Suprapubic skin (tissue), 4 donors: ENCODE results near the gene TTF2. TPM values are rescaled to one million over a fixed set of nuclear protein-coding genes. Genes with fewer than 3 reads are reported as not detected.

ENCODE experiments used
- DNase-seq, 2 donors: peaks; one replicate each; pipeline ENCODE4 v3.0.0-alpha.2; 2019; ENCODE audit warnings: low spot score in 2 of 2
- H3K27ac ChIP-seq: fragments of 200-600 bp; sonication (generic); one replicate; pipeline ENCODE4 v1.5.1; 2019
- H3K27me3 ChIP-seq: fragments of 200-600 bp; sonication (generic); one replicate; pipeline ENCODE4 v1.5.1; 2019
- H3K36me3 ChIP-seq: fragments of 200-600 bp; sonication (generic); one replicate; pipeline ENCODE4 v1.5.1; 2019
- H3K4me1 ChIP-seq: fragments of 200-600 bp; sonication (generic); one replicate; pipeline ENCODE4 v1.5.1; 2019
- H3K4me3 ChIP-seq: fragments of 200-600 bp; sonication (generic); one replicate; pipeline ENCODE4 v1.5.1; 2019; ENCODE audit warnings: mild to moderate bottlenecking
- H3K9me3 ChIP-seq: fragments of 200-600 bp; sonication (generic); one replicate; pipeline ENCODE4 v1.5.1; 2019
- EP300 ChIP-seq: sonication (generic); formaldehyde crosslinking; IDR thresholded peaks from one replicate; pipeline ENCODE4 v1.6.1; 2017; ENCODE audit warnings: antibody characterized with exemption
- POLR2A ChIP-seq, 2 donors: fragments of 450-650 bp; IDR thresholded peaks; one replicate each; pipeline ENCODE4 v1.6.1; 2017; ENCODE audit warnings: antibody characterized with exemption in 2 of 2, mild to moderate bottlenecking in 2 of 2, moderate library complexity in 2 of 2
- POLR2AphosphoS5 ChIP-seq, 3 donors: sonication (generic); formaldehyde crosslinking; IDR thresholded peaks; one replicate each; pipeline ENCODE4 v1.6.1; 2017; ENCODE audit warnings: antibody characterized with exemption in 3 of 3
- WGBS: methylation state at CpG from one replicate; pipeline ENCODE4 v1.1.5; 2018; 5-methylcytosine and 5-hydroxymethylcytosine counted together
- total RNA-seq, 4 donors: library from RNA; depleted of rRNA; stranded (reverse); fragments of >200 nt; gene quantifications; one replicate each; pipeline ENCODE4 v1.1.0, GENCODE V29; 2016
- TF ChIP-seq, protein P1 (sequence below), 2 donors: fragments of 200-600 bp in 1 of 2; fragments of 450-650 bp in 1 of 2; sonication (generic) in 1 of 2; IDR thresholded peaks; one replicate each; pipeline ENCODE4 v1.5.1; 2016 to 2019; ENCODE audit warnings: antibody characterized with exemption in 2 of 2, mild to moderate bottlenecking in 1 of 2, moderate library complexity in 1 of 2

The TTF2 gene
- total RNA-seq, 4 donors from 2014 or later, result 23.7 to 34.8 (median 26.5) TPM

DNA sequence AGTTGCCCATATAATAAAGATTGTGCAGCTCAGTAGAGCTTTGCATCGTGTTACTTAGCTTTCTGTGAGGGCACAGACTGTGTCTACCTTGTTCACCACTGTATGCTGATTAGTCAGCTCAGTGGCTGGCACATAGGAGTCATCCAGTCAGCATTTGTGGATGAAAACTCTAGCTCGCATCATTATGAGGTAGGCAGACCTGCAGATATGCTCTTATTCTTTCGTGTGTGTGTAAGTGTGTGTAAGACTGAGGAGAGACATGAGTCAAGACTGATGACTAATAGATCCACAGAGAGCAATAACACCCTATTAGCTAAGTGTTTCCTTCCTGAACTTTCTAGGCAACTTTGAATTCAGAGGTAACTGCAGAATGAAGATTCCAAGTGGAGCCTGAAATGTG is 17.1 kb downstream of the TTF2 start:
- WGBS, result 70% methylated on average over 3 of the region's 3 CpGs
- no peak overlapping the region for H3K27ac ChIP-seq

DNA sequence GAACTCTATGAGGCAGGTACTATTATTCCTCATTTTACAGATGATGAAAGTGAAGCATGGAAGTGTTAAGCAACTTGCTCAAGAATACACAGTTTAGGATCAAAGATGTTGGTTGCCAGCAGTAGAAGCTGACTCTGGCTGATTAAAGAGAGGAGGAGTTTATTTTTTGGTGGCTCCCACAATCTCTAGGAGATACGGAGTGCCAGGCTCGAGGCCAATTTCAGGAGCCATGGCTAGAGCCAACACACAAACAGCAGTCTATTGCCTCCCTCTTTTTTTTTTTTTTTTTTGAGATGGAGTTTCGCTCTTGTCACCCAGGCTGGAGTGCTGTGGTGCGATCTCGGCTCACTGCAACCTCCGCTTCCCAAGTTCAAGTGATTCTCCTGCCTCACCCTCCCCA is 19.6 kb downstream of the TTF2 start:
- H3K4me3 ChIP-seq, result no peak overlapping the region
- no peak for DNase-seq
- no peaks in the 10 kb centered on the region for H3K4me1 ChIP-seq
- no peaks in the 10 kb centered on the region for H3K27me3 ChIP-seq
- no peak overlapping the region for H3K27ac ChIP-seq
- peaks cover 87% of the 10 kb centered on the region for H3K36me3 ChIP-seq
- 93% methylated on average over 6 of the region's 6 CpGs for WGBS
- no peaks in the 10 kb centered on the region for H3K9me3 ChIP-seq
- TF ChIP-seq, protein P1, sequence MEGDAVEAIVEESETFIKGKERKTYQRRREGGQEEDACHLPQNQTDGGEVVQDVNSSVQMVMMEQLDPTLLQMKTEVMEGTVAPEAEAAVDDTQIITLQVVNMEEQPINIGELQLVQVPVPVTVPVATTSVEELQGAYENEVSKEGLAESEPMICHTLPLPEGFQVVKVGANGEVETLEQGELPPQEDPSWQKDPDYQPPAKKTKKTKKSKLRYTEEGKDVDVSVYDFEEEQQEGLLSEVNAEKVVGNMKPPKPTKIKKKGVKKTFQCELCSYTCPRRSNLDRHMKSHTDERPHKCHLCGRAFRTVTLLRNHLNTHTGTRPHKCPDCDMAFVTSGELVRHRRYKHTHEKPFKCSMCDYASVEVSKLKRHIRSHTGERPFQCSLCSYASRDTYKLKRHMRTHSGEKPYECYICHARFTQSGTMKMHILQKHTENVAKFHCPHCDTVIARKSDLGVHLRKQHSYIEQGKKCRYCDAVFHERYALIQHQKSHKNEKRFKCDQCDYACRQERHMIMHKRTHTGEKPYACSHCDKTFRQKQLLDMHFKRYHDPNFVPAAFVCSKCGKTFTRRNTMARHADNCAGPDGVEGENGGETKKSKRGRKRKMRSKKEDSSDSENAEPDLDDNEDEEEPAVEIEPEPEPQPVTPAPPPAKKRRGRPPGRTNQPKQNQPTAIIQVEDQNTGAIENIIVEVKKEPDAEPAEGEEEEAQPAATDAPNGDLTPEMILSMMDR (IDR thresholded peaks at IDR 0.05), result no peak
- TF ChIP-seq EP300 (no peak), POLR2AphosphoS5 (IDR thresholded peaks at IDR 0.05) (no peak), POLR2A (IDR thresholded peaks at IDR 0.05) (no peak)

More for the DNA sequence above, 17.1 kb downstream of the TTF2 start:
- no peaks in the 10 kb centered on the region for H3K9me3 ChIP-seq
- no peaks in the 10 kb centered on the region for H3K27me3 ChIP-seq
- DNase-seq, result no peak
- TF ChIP-seq POLR2A (IDR thresholded peaks at IDR 0.05) (no peak), POLR2AphosphoS5 (IDR thresholded peaks at IDR 0.05) (no peak), EP300 (no peak)
- TF ChIP-seq, protein P1 (IDR thresholded peaks at IDR 0.05), result no peak
- H3K36me3 ChIP-seq, result peaks cover 80% of the 10 kb centered on the region
- no peaks in the 10 kb centered on the region for H3K4me1 ChIP-seq
- H3K4me3 ChIP-seq, result no peak overlapping the region

DNA sequence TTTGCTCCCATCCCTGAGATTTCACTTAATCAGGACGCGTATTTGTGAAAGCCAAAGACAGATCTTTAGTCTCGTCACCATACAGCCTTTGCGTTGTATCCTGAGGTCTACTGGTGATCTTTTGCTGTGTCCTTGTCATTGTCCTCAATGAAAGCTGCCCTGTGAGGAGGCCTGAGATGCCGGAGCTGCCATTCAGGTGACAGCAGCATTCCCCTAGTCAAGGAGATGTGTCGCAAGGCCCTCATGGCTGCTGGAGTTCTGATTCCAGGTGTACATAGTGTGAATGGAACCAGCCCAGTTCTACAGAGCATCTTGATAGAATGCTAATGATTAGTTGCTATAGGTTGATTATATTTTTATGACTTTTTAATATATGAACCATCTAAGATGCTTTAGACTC is 24.1 kb downstream of the TTF2 start:
- Histone ChIP-seq H3K4me3 (no peak overlapping the region), H3K9me3 (no peaks in the 10 kb centered on the region), H3K27me3 (no peaks in the 10 kb centered on the region), H3K36me3 (peaks cover 52% of the 10 kb centered on the region), H3K4me1 (no peaks in the 10 kb centered on the region), H3K27ac (no peak overlapping the region)
- TF ChIP-seq, protein P1 (IDR thresholded peaks at IDR 0.05), result no peak
- TF ChIP-seq EP300, result no peak
- TF ChIP-seq POLR2AphosphoS5 (IDR thresholded peaks at IDR 0.05), result no peak
- TF ChIP-seq POLR2A (IDR thresholded peaks at IDR 0.05), result no peak
- DNase-seq, result no peak
- 93% methylated on average over 5 of the region's 6 CpGs for WGBS

DNA sequence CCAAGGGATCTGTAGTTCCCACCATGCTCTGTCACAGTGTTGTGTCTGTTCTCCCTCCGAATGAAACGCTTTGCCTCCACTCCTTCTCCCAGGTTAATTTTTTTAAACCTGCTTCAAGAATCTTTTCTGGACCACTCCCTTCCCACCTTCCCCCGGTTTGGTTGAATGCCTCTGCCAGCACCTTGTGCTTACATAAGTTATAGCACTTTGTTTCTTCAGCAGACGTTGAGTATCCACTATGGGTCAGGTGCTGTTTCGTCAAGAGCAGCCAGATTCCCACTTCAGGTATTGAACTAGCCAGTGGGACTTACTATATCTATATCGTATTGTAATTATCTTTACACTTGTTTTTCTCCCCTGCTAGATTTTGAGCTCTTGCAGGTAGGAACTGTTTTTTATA is 27.6 kb downstream of the TTF2 start:
- Histone ChIP-seq H3K27ac (no peak overlapping the region), H3K27me3 (no peaks in the 10 kb centered on the region), H3K9me3 (no peaks in the 10 kb centered on the region), H3K36me3 (peaks cover 35% of the 10 kb centered on the region), H3K4me1 (no peaks in the 10 kb centered on the region), H3K4me3 (no peak overlapping the region)
- no peak for DNase-seq
- TF ChIP-seq POLR2AphosphoS5 (IDR thresholded peaks at IDR 0.05), result no peak
- TF ChIP-seq POLR2A (IDR thresholded peaks at IDR 0.05), result no peak
- TF ChIP-seq EP300, result no peak
- TF ChIP-seq, protein P1 (IDR thresholded peaks at IDR 0.05), result no peak
- 93% methylated on average over 6 of the region's 6 CpGs for WGBS

DNA sequence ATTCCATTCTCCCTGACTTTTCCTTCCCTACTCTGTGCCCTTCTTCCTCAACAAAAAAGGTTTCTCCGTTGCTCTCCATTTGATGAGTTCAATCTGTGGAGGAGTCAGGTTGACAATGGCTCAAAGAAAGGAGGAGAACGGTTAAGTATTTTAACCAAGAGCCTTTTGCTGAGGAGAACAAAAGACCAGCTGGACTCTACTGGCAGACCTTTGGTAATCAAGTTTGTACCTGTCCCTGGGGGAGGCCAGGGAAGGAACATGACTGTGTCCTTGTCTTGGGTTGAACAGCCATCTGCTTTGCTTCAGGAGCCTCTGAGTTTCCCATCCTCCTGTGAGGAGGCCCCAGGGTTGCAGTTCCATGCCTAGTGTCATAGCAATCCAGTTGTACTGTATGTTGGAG is 29.9 kb downstream of the TTF2 start:
- 89% methylated on average over 2 of the region's 2 CpGs for WGBS
- TF ChIP-seq, protein P1 (IDR thresholded peaks at IDR 0.05), result no peak
- TF ChIP-seq EP300 (no peak), POLR2AphosphoS5 (IDR thresholded peaks at IDR 0.05) (no peak), POLR2A (IDR thresholded peaks at IDR 0.05) (no peak)

More for the DNA sequence above, 29.9 kb downstream of the TTF2 start:
- Histone ChIP-seq H3K27me3 (no peaks in the 10 kb centered on the region), H3K27ac (no peak overlapping the region), H3K36me3 (peaks cover 28% of the 10 kb centered on the region), H3K4me1 (peaks cover 9% of the 10 kb centered on the region), H3K9me3 (no peaks in the 10 kb centered on the region), H3K4me3 (no peak overlapping the region)
- no peak for DNase-seq
